NCI-H2107 treated with DMSO at 0.1 percent for 48 hours (cell line): Measurements from ENCODE around the gene TRIM44.
"Not testable (repeated sequence)": the region's sequence is repeated elsewhere in the genome, so short reads cannot be mapped to it uniquely, and the experiment has no call there.

ENCODE experiments used
- DNase-seq: peaks from one replicate; lab custom pipeline; 2025; ENCODE audit not compliant: unreplicated experiment; lab: John Stamatoyannopoulos, UW

Gene TRIM44

GRCh38 chr11:35750981-35751663 is 88.5 kb downstream of the TRIM44 start:
- no peak for DNase-seq

- no peak for DNase-seq
Observed at GRCh38 chr11:35751664-35752061, 89.1 kb downstream of the TRIM44 start.

- no peak for DNase-seq
Observed at GRCh38 chr11:35752115-35752514, 89.5 kb downstream of the TRIM44 start.

DNA sequence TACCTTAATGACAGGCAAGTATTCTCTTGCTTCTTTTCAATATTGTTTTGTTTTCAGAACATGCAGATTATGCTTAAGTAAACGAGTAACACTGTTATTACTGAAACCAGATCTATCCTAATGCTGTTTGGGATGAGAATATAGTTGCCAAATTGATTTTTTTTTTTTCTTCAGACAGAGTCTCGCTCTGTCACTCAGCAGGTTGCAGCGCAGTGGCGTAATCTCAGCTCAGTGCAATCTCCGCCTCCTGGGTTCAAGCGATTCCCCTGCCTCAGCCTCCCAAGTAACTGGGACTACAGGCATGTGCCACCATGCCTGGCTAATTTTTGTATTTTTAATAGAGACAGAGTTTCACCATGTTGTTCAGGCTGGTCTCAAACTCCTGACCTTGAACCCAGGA is 91.0 kb downstream of the TRIM44 start:
- not testable (repeated sequence) for DNase-seq

DNA sequence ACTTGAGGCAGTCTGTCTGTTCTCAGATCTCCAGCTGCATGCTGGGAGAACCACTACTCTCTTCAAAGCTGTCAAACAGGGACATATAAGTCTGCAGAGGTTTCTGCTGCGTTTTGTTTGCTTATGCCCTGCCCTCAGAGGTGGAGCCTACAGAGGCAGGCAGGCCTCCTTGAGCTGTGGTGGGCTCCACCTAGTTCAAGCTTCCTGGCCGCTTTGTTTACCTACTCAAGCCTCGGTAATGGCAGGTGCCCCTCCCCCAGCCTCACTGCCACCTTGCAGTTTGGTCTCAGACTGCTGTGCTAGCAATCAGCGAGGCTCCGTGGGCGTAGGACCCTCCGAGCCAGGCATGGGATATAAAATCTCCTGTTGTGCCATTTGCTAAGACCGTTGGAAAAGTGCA is 97.4 kb downstream of the TRIM44 start:
- DNase-seq, result not testable (repeated sequence)

DNA sequence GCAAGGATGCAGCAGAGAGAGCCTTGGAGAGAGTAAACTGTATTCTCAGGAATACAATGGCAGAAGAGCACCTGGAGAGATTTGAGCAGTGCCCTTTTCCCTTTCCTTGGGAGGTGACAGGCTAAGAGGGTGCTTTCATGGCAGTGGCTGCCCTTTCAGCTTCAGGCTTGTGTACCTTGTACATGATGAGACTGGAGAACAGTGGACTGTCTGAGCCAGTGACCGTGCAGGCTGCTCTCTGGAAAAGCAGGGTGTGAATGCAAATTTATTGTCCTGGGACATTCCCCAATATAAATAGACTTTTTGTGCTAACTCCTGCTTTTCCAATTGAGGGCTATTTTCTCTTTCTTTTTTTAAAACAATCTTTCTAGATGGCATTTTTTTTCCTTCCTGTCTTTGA is 99.3 kb downstream of the TRIM44 start:
- DNase-seq, result no peak

DNA sequence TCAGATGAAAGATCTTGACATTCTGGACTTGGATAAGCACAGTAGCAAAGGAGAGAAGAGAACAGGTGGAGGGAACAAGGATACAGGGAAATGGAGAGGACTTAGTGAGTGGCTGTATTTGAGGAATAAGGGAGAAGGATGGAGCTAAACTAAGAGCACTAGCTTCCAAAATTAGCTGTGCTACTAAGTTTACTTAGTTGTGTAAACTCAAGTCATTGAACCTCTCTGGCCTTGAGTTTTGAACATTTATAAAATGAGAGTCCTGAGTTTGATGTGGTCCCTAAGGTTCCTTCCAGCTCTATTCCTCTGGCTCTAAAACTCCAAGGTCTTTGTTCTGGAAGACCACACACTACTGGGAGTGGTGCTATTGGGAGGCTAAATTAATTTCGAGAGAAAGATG is 100.7 kb downstream of the TRIM44 start:
- no peak for DNase-seq

DNA sequence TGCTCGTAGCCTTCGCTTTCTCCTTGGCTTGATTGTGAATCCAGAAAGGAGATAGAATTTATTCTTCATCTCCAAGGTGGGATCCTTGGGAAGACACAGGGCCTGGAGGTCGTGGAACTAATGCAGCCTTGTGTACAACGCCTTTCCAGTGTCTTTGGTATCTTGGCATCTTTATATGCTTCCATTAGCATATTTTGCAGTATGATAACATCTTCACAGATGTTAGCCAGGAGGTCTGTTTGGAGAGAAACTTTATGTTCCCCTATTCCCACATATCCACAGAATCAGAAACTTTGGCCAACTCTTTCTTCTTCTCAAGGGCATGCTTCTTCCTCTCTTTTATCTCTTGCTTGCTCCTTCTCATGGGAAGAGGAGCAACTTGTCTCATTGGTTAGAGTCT is 101.2 kb downstream of the TRIM44 start:
- no peak for DNase-seq

DNA sequence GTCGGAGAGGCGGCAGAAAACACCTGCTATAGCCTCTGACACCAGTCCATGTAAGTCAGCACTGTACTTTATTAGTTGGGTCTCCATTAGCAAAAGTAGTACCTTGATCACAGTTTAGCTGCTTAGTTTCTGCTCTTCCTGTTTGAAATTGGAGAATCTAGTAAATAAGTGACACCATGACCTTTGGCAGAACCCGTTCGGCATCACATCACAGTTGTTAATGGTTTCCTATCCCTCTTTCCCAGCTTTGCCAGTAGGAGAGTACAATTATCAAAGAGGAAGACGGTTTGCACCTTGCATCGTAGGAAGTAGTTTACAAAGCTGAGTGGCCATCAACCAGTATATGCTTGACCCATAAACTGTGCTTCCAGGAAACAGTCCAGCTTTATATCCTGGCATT is 101.8 kb downstream of the TRIM44 start:
- DNase-seq, result no peak

DNA sequence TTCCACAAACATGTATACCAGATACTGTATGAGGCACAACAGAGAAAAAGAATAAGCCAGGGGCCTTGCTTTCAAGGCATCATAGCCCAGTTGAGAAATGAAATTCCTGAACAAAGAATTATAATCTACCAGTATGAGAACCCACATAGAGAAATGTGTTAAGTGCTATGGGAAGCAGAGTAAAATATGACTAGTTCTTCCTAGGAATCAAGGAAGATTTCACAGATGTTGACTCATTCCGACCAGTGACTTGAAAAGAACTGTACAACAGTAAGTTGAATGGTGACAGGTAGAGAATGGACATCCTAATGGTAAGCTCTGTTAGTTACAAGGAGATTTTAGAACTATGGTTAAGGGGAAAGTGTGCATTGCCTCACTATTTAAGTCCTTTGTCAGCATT is 102.6 kb downstream of the TRIM44 start:
- no peak for DNase-seq

- DNase-seq, result no peak
Observed at GRCh38 chr11:35766651-35767050, 104.1 kb downstream of the TRIM44 start.

DNA sequence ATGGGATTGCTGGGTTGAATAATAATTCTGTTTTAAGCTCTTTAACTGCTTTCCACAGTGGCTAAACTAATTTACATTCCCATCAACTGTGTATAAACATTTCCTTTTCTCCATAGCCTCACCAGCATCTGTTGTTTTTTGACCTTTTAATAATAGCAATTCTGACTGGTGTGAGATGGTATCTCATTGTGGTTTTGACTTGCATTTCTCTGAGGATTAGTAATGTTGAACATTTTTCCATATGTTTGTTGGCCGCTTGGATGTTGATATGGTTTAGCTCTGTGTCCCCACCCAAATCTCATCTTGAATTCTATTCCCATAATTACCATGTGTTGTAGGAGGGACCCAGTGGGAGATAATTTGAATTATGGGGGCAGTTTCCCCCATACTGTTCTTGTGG is 107.8 kb downstream of the TRIM44 start:
- DNase-seq, result not testable (repeated sequence)

DNA sequence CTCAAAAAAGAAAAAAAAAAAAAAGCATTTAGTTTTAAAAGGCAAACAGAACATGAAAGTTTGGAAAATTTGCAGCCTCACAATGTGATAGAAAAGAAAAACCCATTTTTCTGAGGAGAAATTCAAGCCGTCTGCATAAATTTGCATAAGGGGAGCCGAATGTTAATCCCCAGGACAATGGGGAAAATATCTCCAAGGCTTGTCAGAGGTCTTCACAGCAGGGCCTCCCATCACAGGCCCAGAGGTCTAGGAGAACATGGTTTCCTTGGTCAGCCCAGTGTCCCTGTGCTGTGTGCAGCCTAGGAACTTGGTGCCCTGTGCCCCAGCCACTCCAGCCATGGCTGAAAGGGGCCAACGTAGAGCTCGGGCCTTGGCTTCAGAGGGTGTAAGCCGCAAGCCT is 109.1 kb downstream of the TRIM44 start:
- no peak for DNase-seq

GRCh38 chr11:35777241-35777640 is 114.7 kb downstream of the TRIM44 start:
- DNase-seq, result not testable (repeated sequence)

- not testable (repeated sequence) for DNase-seq
Observed at GRCh38 chr11:35778943-35779342, 116.4 kb downstream of the TRIM44 start.

DNA sequence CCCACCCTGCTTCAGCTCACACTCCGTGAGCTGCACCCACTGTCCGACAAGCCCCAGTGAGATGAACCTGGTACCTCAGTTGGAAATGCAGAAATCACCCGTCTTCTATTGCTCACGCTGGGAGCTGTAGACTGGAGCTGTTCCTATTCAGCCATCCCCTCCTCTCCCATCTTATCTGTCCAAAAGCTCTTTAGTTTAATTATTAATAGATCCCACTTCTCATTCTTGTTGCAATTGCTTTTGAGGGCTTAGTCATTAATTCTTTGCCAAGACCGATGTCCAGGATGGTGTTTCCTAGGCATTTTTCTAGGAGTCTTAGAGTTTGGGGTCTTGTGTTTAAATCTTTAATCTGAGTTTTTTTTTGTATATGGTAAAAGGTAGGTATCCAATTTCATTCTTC is 116.8 kb downstream of the TRIM44 start:
- DNase-seq, result no peak

DNA sequence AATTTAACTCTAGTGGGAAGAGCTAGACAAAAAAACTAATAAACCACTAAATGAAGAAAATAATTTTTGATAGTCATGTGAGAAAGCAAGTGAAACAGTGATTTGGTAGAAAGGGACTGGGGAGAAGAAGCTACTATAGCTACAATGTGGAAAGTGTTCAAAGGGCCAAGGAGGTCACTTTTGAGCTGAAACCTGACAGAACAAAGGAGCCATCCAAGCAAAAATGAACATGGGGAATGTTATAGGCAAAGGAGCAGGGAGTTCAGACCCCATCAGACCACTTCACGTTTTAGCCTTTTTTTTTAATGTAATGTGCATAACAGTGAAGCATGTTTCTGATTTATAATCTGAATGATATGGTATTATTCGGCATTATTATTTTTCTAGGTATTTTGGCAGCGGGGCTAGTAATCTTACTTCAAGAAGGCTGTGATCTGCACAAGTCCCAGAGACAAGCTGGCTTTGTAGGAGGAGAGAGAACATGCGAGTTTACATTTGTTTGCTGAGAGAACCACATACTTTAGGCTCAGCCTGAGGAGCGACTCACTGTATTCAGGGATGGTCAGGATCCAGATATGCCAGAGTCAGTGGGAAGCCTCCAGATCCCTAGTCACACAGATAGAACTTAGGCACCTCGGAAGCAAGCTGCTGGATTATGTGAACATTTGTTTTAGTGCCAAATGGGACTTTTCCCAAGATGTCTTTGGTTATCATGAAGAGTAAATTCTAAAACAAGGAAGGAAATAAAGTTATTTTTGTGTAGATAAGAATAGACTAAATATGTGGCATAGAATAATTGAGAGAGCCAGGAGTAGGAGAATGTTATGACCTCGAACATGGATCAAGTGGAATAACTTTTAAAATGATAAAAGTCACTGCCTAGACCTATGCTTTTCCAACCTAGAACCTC is 118.6 kb downstream of the TRIM44 start:
- DNase-seq, result no peak

DNA sequence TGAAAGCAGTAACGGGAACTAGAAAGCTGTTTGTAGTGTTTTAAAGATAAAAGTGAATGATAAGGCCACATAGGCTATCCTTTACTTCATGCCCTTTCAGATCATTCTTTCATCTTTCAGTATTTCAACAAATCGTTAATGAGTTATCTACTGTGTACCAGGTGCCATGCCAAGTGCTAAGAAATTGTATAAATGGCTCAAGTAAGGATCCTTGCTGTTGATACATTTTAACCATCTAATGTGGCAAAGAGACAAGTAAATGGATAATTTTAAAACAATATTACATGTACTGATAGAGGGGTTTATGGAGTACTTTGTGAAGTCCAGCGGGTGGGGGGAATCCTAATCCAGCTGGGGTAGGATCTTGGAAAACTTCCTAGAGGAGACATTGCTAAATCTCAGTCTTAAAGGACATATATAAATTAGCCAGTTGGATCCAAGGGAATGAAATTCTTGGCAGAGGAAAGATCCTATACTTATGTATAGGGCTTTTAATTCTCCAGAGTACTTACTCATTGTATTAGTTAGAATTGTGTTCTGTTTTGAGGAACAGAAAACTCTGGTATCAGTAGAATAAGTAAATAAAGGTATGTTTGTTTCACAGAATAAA is 119.4 kb downstream of the TRIM44 start:
- no peak for DNase-seq

GRCh38 chr11:35783809-35784208 is 121.2 kb downstream of the TRIM44 start:
- no peak for DNase-seq

DNA sequence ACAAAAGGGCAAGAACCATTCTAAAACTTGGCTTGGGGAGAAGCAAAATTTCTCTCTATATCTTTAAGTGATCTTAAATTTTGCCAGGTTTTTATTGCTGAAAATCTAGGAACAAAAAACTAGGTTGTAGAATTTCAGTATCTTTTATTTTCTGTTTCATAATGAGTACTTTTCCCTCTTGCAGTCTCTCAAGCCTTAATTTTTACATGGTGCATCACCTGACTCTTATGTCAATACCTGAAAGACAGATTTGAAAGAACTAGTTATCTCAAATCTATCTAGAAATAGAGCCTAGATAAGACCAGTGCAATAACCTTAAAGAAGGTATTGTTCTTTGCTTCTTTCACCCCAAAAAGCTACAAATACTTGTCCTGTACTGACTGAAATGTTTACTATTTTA is 122.1 kb downstream of the TRIM44 start:
- no peak for DNase-seq

DNA sequence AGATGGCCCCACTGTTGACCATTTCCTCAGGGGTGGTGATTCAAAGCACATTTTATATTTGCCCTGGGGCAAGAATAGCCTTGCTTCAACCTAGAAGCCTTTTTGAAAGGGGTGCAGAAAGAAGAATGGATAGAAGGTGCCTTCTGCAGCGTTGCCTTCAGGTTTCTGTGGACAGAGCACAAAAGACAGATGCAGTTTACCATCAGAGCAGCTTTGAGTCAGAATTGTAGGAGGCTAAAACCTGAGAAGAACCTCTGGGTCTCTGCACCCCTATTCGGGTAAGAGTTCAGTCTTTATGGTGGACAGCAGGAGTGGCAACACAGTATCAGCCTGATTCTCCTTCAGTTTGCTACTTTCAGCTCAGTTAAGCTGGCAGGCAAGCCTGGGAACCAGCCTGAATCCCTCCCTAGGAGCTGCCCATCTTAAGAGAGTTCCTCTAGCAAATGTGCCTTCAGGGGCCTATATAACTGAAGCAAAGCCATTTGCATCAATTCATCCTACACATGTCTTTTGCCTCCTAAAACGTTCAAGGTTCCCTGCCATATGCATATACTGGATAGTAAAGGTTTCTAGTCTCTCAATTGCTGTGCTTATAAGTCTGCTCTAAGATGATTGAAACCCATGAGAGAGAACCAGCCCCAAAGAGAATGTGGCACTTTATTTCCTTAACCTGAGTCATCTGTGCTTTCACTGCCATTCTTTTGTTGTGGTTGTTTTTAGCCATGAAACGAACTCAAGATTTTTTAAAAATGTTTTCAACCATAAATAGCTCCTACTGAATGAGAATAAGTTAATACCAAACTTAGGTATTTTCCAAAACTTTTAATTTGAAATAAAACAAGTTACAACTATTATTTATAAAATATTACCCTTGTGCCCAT is 123.0 kb downstream of the TRIM44 start:
- DNase-seq, result no peak
